H1 (cell line): ENCODE measurements around the gene GATC. TPM values are rescaled to one million over a fixed set of nuclear protein-coding genes. Genes with fewer than 3 reads are reported as not detected.

ENCODE experiments used
- CTCF ChIA-PET: fragments of 300-600 bp; sonication (Branson Sonifier 250); formaldehyde crosslinking; loops from one replicate; lab custom pipeline; 2021; ENCODE audit not compliant: partially characterized antibody; lab: Charles Lee
- POLR2A ChIA-PET: fragments of 300-600 bp; sonication (Branson Sonifier 250); formaldehyde crosslinking; loops from one replicate; lab custom pipeline; 2021; ENCODE audit warnings: inconsistent platforms; ENCODE audit not compliant: partially characterized antibody; lab: Charles Lee
- DNase-seq, 2 experiments: peaks; one replicate each; pipeline versions ENCODE4 v3.0.0 to v3.0.0-alpha.2; 2010 to 2022; ENCODE audit warnings: low spot score in 2 of 2, low read depth in 1 of 2, mixed read lengths in 1 of 2
- FAIRE-seq: peaks from 2 replicates; lab custom pipeline; 2011; peaks lifted over from hg19 to GRCh38; lab: Jason Lieb, UNC
- H2AFZ ChIP-seq: 2 replicates; pipeline ENCODE4 v1.8.1; 2012; ENCODE audit warnings: low read length, inconsistent platforms
- H2AK5ac ChIP-seq: 2 replicates; pipeline ENCODE4 v1.6.1; 2013; ENCODE audit warnings: low read depth, low read length
- H2BK120ac ChIP-seq: replicated peaks from 2 replicates; pipeline ENCODE3; 2013; ENCODE audit warnings: low read depth, low read length, inconsistent platforms
- H2BK12ac ChIP-seq: 2 replicates; pipeline ENCODE4 v1.6.1; 2013; ENCODE audit warnings: low read depth, low read length
- H2BK15ac ChIP-seq: 2 replicates; pipeline ENCODE4 v1.6.1; 2013; ENCODE audit warnings: low read length
- H2BK20ac ChIP-seq: 2 replicates; pipeline ENCODE4 v1.6.1; 2013; ENCODE audit warnings: low read length
- H2BK5ac ChIP-seq: 2 replicates; pipeline ENCODE4 v1.6.1; 2013; ENCODE audit warnings: low read depth, low read length
- H3K14ac ChIP-seq: 2 replicates; pipeline ENCODE4 v1.6.1; 2013; ENCODE audit warnings: inconsistent platforms; ENCODE audit not compliant: insufficient read length
- H3K18ac ChIP-seq: 2 replicates; pipeline ENCODE4 v1.6.1; 2013; ENCODE audit warnings: low read length; ENCODE audit errors: extremely low read depth
- H3K23ac ChIP-seq: 2 replicates; pipeline ENCODE4 v1.6.1; 2013; ENCODE audit warnings: inconsistent platforms; ENCODE audit not compliant: insufficient read length
- H3K23me2 ChIP-seq: 2 replicates; pipeline ENCODE4 v1.6.1; 2013; ENCODE audit warnings: low read depth, low read length
- H3K27ac ChIP-seq: 2 replicates; pipeline ENCODE4 v1.6.1; 2011; ENCODE audit warnings: low read depth, low read length, inconsistent platforms
- H3K27me3 ChIP-seq, 4 experiments: replicated peaks in 1 of 4; 1 replicate in 1 of 4; 2 replicates in 3 of 4; pipeline versions ENCODE4 v1.6.1 to v1.8.1; 2011 to 2013; ENCODE audit warnings: low read length in 3 of 4, mild to moderate bottlenecking in 3 of 4, inconsistent platforms in 2 of 4, mixed read lengths in 2 of 4, moderate library complexity in 1 of 4; ENCODE audit not compliant: control insufficient read depth in 3 of 4, insufficient read depth in 3 of 4; ENCODE audit errors: extremely low read depth in 1 of 4
- H3K36me3 ChIP-seq, 4 experiments: 2 replicates each; pipeline versions ENCODE4 v1.6.1 to v1.8.1; 2011 to 2013; ENCODE audit warnings: mild to moderate bottlenecking in 4 of 4, low read length in 3 of 4, moderate library complexity in 2 of 4, control low read depth in 1 of 4, inconsistent platforms in 1 of 4; ENCODE audit not compliant: insufficient read depth in 4 of 4, control insufficient read depth in 2 of 4
- H3K4ac ChIP-seq: replicated peaks from 2 replicates; pipeline ENCODE3; 2013; ENCODE audit warnings: low read length, low read depth, mixed read lengths, inconsistent platforms; ENCODE audit not compliant: insufficient read length
- H3K4me1 ChIP-seq, 4 experiments: replicated peaks in 1 of 4; 1 replicate in 1 of 4; 2 replicates in 3 of 4; pipeline versions ENCODE4 v1.6.1 to v1.8.1; 2011 to 2013; ENCODE audit warnings: low read length in 3 of 4, inconsistent platforms in 2 of 4, mixed read lengths in 1 of 4; ENCODE audit not compliant: insufficient read depth in 4 of 4, control insufficient read depth in 3 of 4
- H3K4me2 ChIP-seq, 2 experiments: 2 replicates each; pipeline versions ENCODE4 v1.6.1 to v1.8.1; 2011 to 2013; ENCODE audit warnings: low read depth in 2 of 2, low read length in 2 of 2, control low read depth in 1 of 2, inconsistent platforms in 1 of 2, mild to moderate bottlenecking in 1 of 2; ENCODE audit not compliant: insufficient read depth in 1 of 2
- H3K4me3 ChIP-seq, 4 experiments: fragments of 200-600, 300-600 bp in 1 of 4; sonication (generic), shearing (Covaris generic), sonication (Bioruptor Twin) in 1 of 4; 2 replicates each; pipeline versions ENCODE4 v1.5.1 to v1.8.1; 2011 to 2016; ENCODE audit warnings: low read length in 4 of 4, low read depth in 3 of 4, control low read depth in 2 of 4, inconsistent platforms in 2 of 4, mild to moderate bottlenecking in 2 of 4, mixed read lengths in 1 of 4, moderate library complexity in 1 of 4; ENCODE audit not compliant: insufficient read depth in 2 of 4; ENCODE audit errors: extremely low read depth in 1 of 4
- H3K56ac ChIP-seq: replicated peaks from 2 replicates; pipeline ENCODE3; 2013; ENCODE audit warnings: low read depth, mild to moderate bottlenecking, mixed read lengths, low read length, inconsistent platforms; ENCODE audit not compliant: insufficient read length
- H3K79me1 ChIP-seq: 2 replicates; pipeline ENCODE4 v1.6.1; 2013; ENCODE audit warnings: low read depth, low read length, control low read depth
- H3K79me2 ChIP-seq, 2 experiments: 2 replicates each; pipeline versions ENCODE4 v1.6.1 to v1.8.1; 2012 to 2013; ENCODE audit warnings: low read length in 2 of 2, mild to moderate bottlenecking in 2 of 2, inconsistent platforms in 1 of 2; ENCODE audit not compliant: insufficient read depth in 2 of 2, control insufficient read depth in 1 of 2
- H3K9ac ChIP-seq, 4 experiments: replicated peaks in 1 of 4; 1 replicate in 1 of 4; 2 replicates in 3 of 4; pipeline versions ENCODE4 v1.6.1 to v1.8.1; 2011 to 2013; ENCODE audit warnings: low read depth in 3 of 4, low read length in 3 of 4, control low read depth in 2 of 4, mild to moderate bottlenecking in 2 of 4, moderate library complexity in 2 of 4, inconsistent platforms in 1 of 4; ENCODE audit errors: extremely low read depth in 1 of 4
- H3K9me3 ChIP-seq, 2 experiments: 2 replicates each; pipeline versions ENCODE4 v1.6.1 to v1.8.1; 2012 to 2013; ENCODE audit warnings: mild to moderate bottlenecking in 2 of 2, moderate library complexity in 2 of 2, control low read depth in 1 of 2, inconsistent platforms in 1 of 2, low read depth in 1 of 2, low read length in 1 of 2, mixed read lengths in 1 of 2; ENCODE audit not compliant: insufficient read depth in 2 of 2
- H4K20me1 ChIP-seq, 2 experiments: replicated peaks in 1 of 2; 2 replicates each; pipeline versions ENCODE3 to v1.8.1; 2011 to 2013; ENCODE audit warnings: inconsistent platforms in 2 of 2, low read length in 2 of 2, mild to moderate bottlenecking in 1 of 2; ENCODE audit not compliant: insufficient read depth in 2 of 2, control insufficient read depth in 1 of 2
- H4K5ac ChIP-seq: 2 replicates; pipeline ENCODE4 v1.6.1; 2013; ENCODE audit warnings: low read length, low read depth, mixed read lengths, inconsistent platforms; ENCODE audit not compliant: insufficient read length
- H4K8ac ChIP-seq: 2 replicates; pipeline ENCODE4 v1.8.0; 2013; ENCODE audit warnings: mild to moderate bottlenecking, moderate library complexity, low read length, inconsistent platforms; ENCODE audit not compliant: insufficient read depth; ENCODE audit errors: extremely low read depth
- H4K91ac ChIP-seq: replicated peaks from 2 replicates; pipeline ENCODE3; 2013; ENCODE audit warnings: low read length, mixed read lengths, inconsistent platforms; ENCODE audit not compliant: insufficient read length
- CHD2 ChIP-seq: IDR thresholded peaks from 2 replicates; pipeline ENCODE4 v1.6.1; 2012; ENCODE audit warnings: low read length, improper control_type of control experiment
- EP300 ChIP-seq, 2 experiments: IDR thresholded peaks; 1 replicate in 1 of 2; 2 replicates in 1 of 2; pipeline ENCODE4 v1.6.1; 2011 to 2012; ENCODE audit warnings: low read depth in 2 of 2, low read length in 2 of 2, mild to moderate bottlenecking in 2 of 2, borderline replicate concordance in 1 of 2, inconsistent platforms in 1 of 2, moderate library complexity in 1 of 2
- GTF2F1 ChIP-seq: IDR thresholded peaks from 2 replicates; pipeline ENCODE4 v1.6.1; 2012; ENCODE audit warnings: low read depth, low read length, improper control_type of control experiment, borderline replicate concordance
- PHF8 ChIP-seq: fragments of 200-600 bp; sonication (generic); conservative IDR thresholded peaks from 2 replicates; pipeline ENCODE4 v1.7.1; 2012; ENCODE audit warnings: low read depth, mild to moderate bottlenecking, inconsistent platforms, low read length, moderate library complexity
- SAP30 ChIP-seq: fragments of 300-600 bp; sonication (generic); IDR thresholded peaks from 2 replicates; pipeline ENCODE4 v1.7.1; 2012; ENCODE audit warnings: low read length, moderate library complexity, mild to moderate bottlenecking, inconsistent platforms; ENCODE audit not compliant: insufficient read depth, insufficient replicate concordance
- SIN3A ChIP-seq, 2 experiments: IDR thresholded peaks in 1 of 2; conservative IDR thresholded peaks in 1 of 2; 2 replicates each; pipeline ENCODE4 v1.6.1; 2011 to 2012; ENCODE audit warnings: low read length in 2 of 2, improper control_type of control experiment in 1 of 2, low read depth in 1 of 2, mild to moderate bottlenecking in 1 of 2
- SP1 ChIP-seq: IDR thresholded peaks from 2 replicates; pipeline ENCODE4 v1.6.1; 2011; ENCODE audit warnings: low read depth, low read length
- SP4 ChIP-seq: IDR thresholded peaks from 2 replicates; pipeline ENCODE4 v1.6.1; 2012; ENCODE audit warnings: low read length, inconsistent platforms
- SRF ChIP-seq: IDR thresholded peaks from 2 replicates; pipeline ENCODE4 v1.6.1; 2011; ENCODE audit warnings: mild to moderate bottlenecking, low read depth, low read length, moderate library complexity
- TAF7 ChIP-seq: optimal IDR thresholded peaks from 2 replicates; pipeline ENCODE3; 2011; ENCODE audit warnings: low read depth, mild to moderate bottlenecking, inconsistent platforms, low read length, moderate library complexity, borderline replicate concordance
- TEAD4 ChIP-seq: IDR thresholded peaks from 2 replicates; pipeline ENCODE4 v1.6.1; 2012; ENCODE audit warnings: low read depth, low read length, inconsistent platforms, mixed read lengths
- WGBS, 2 experiments: shearing (Covaris generic) in 1 of 2; methylation state at CpG; one replicate each; pipeline versions ENCODE4 v1.1.6 to v1.1.7; 2013 to 2015; ENCODE audit warnings: low lambda C conversion rate in 2 of 2, mixed read lengths in 2 of 2, inconsistent platforms in 1 of 2, low coverage in 1 of 2, missing lambda C conversion rate in 1 of 2; ENCODE audit not compliant: insufficient replicate concordance in 2 of 2, insufficient coverage in 1 of 2, insufficient read length in 1 of 2; ENCODE audit errors: extremely low coverage in 1 of 2, missing lambda C conversion rate in 1 of 2; 5-methylcytosine and 5-hydroxymethylcytosine counted together
- polyA plus RNA-seq, 7 experiments: library from polyadenylated mRNA; depleted of rRNA in 3 of 7; stranded (reverse) in 5 of 7; unstranded in 2 of 7; fragments of >200 nt in 5 of 7; fragments of 200-250 nt in 2 of 7; gene quantifications; 1 replicate in 5 of 7; 2 replicates in 1 of 7; 4 replicates in 1 of 7; pipeline versions ENCODE4 v1.2.1 to v1.2.3, GENCODE V29; 2011 to 2013; ENCODE audit warnings: missing spikeins in 2 of 7, mixed read lengths in 2 of 7
- total RNA-seq: library from RNA; stranded (reverse); fragmentation: NEBNext Ultra II Directional; extraction: Animal tissue kit (Norgen Biotek cat#: 25700); gene quantifications from 2 replicates; pipeline ENCODE4 v1.2.1, GENCODE V29; 2021

GATC gene
- total and polyA plus RNA-seq, 2 of the 8 experiments (the other 6 are each of a cell fraction or from before 2014, with no cell fraction given), result 13.2 to 30.4 TPM

GRCh38 chr12:120495731-120496412 is 49.6 kb downstream of the GATC start, which contains the start of gene DYNLL1:
Gene DYNLL1 (plus strand): TSS chr12:120496113. CDS start chr12:120496422, 309 bp downstream.
- H3K9me3 ChIP-seq, result no peaks in the 10 kb centered on the region
- H4K8ac ChIP-seq, result peak within 1 kb of the TSS; percentile 80
- POLR2A ChIA-PET, result interaction anchor here (0.7 to 10.1 kb wide), 28 partner anchors 10 to 295 kb away, joined by 3 to 119 read pairs (median 6); partner anchors contain the start of genes COQ5, GATC, POP5 and RNF10
- TF ChIP-seq SAP30 (peak; percentile 4), SIN3A (conservative IDR thresholded peaks at IDR 0.05 in 1 of 2, IDR thresholded peaks at IDR 0.05 in 1 of 2; ENCODE audit: low read depth in 1 of 2, low read length in 2 of 2) (peak; percentile 92 to 98), GTF2F1 (0 out of 2 replicates have a peak, but pooled peaks have one; percentile 79), TEAD4 (no peak), CHD2 (peak; percentile 85), EP300 (IDR thresholded peaks at IDR 0.05; ENCODE audit: borderline replicate concordance in 1 of 2, low read depth in 2 of 2, low read length in 2 of 2) (0 out of 3 replicates have a peak, but pooled peaks of 1 of the 2 experiments have one; percentile 39), TAF7 (peak; percentile 97), PHF8 (peak; percentile 89), SP1 (peak; percentile 99), SRF (peak; percentile 91), SP4 (peak; percentile 97)

More at GRCh38 chr12:120495731-120496412, 49.6 kb downstream of the GATC start, which contains the start of gene DYNLL1:
- H3K56ac ChIP-seq, result peak within 1 kb of the TSS; percentile 67
- peaks cover 16 to 20% of the 10 kb centered on the region in 2 experiments for H3K79me2 ChIP-seq
- no peak within 1 kb of the TSS for H4K91ac ChIP-seq
- peak within 1 kb of the TSS; percentile 43; the same call in 1 of the 2 replicates for H3K27ac ChIP-seq
- H3K36me3 ChIP-seq, result peaks cover 2 to 18% (median 9%) of the 10 kb centered on the region in 4 experiments; a peak in 7 of 8 replicates
- H2AFZ ChIP-seq, result peak within 1 kb of the TSS; percentile 79
- H4K20me1 ChIP-seq, result peaks cover 12 to 13% of the 10 kb centered on the region in 2 experiments
- no peak within 1 kb of the TSS for H2BK15ac ChIP-seq
- H2AK5ac ChIP-seq, result no peak within 1 kb of the TSS
- H3K27me3 ChIP-seq, result no peaks in the 10 kb centered on the region
- H3K4ac ChIP-seq, result no peak within 1 kb of the TSS
- peaks cover 10% of the 10 kb centered on the region for H3K23me2 ChIP-seq
- WGBS, 2 experiments, result 2% methylated on average over 38 of the region's 53 CpGs; no CpG with 5 or more reads in 1 of the 2 experiments
- 0 out of 2 replicates have a peak, but pooled peaks cover 3% of the 10 kb centered on the region for H3K79me1 ChIP-seq
- CTCF ChIA-PET, result interaction anchor here (0.6 to 2.1 kb wide), 9 partner anchors 16 to 215 kb away, joined by 3 to 7 read pairs (median 4); no protein-coding TSS in a partner anchor
- peaks cover 0 to 6% (median 1%) of the 10 kb centered on the region in 4 experiments; a peak in 3 of 7 replicates for H3K4me1 ChIP-seq
- H3K23ac ChIP-seq, result peak within 1 kb of the TSS; percentile 17
- peak within 1 kb of the TSS; percentile 84 for H3K14ac ChIP-seq
- DNase-seq (peak; percentile 93 to 100), FAIRE-seq (no peak)
- H4K5ac ChIP-seq, result peak within 1 kb of the TSS; percentile 88
- H3K18ac ChIP-seq, result peak within 1 kb of the TSS; percentile 81; the same call in 1 of the 2 replicates
- peak within 1 kb of the TSS; percentile 95 to 96 (median 95) for H3K4me3 ChIP-seq
- peak within 1 kb of the TSS; percentile 56 to 80 (median 64) for H3K9ac ChIP-seq
- H2BK12ac ChIP-seq, result no peak within 1 kb of the TSS
- H3K4me2 ChIP-seq, result peak within 1 kb of the TSS; percentile 85 to 86
- H2BK120ac ChIP-seq, result no peak within 1 kb of the TSS
- no peak within 1 kb of the TSS for H2BK20ac ChIP-seq
- H2BK5ac ChIP-seq, result peak within 1 kb of the TSS; percentile 77; the same call in 1 of the 2 replicates
